ENCODE measurements around the gene LRIF1.
A peak's percentile ranks its signal among the peaks of the same experiment; 100 is the strongest.
"Not testable (repeated sequence)": the region's sequence is repeated elsewhere in the genome, so short reads cannot be mapped to it uniquely, and the experiment has no call there.

The LRIF1 gene

GRCh38 chr1:110963691-110964454, at the start of gene LRIF1:
LRIF1 (minus strand) TSS chr1:110963922; CDS start chr1:110963688, 234 bp downstream.
- Mint-ChIP-seq H3K9me3 (peaks cover 38% of the 10 kb centered on the region), H3K27ac (peak within 1 kb of the TSS; percentile 98), H3K4me3 (peak within 1 kb of the TSS; percentile 87), H3K36me3 (ENCODE audit: low read depth) (peaks cover 47% of the 10 kb centered on the region), H3K4me1 (ENCODE audit: low read depth) (peaks cover 47% of the 10 kb centered on the region), H3K27me3 (peaks cover 11% of the 10 kb centered on the region)

- Mint-ChIP-seq H3K36me3 (ENCODE audit: low read depth) (no peaks in the 10 kb centered on the region), H3K27ac (no peak overlapping the region), H3K27me3 (peaks cover 62% of the 10 kb centered on the region), H3K4me3 (no peak overlapping the region), H3K9me3 (peaks cover 23% of the 10 kb centered on the region), H3K4me1 (ENCODE audit: low read depth) (no peaks in the 10 kb centered on the region)
Measured at GRCh38 chr1:111008031-111008430, 44.3 kb upstream of the LRIF1 start.

GRCh38 chr1:111006556-111006955, 42.8 kb upstream of the LRIF1 start:
- Mint-ChIP-seq H3K36me3 (ENCODE audit: low read depth) (no peaks in the 10 kb centered on the region), H3K4me3 (no peak overlapping the region), H3K27ac (no peak overlapping the region), H3K9me3 (peaks cover 16% of the 10 kb centered on the region), H3K27me3 (peaks cover 61% of the 10 kb centered on the region), H3K4me1 (ENCODE audit: low read depth) (no peaks in the 10 kb centered on the region)

GRCh38 chr1:110999607-111000006, 35.9 kb upstream of the LRIF1 start:
- H3K4me1 Mint-ChIP-seq (ENCODE audit: low read depth); H3K4me3 Mint-ChIP-seq; H3K36me3 Mint-ChIP-seq (ENCODE audit: low read depth); H3K27ac Mint-ChIP-seq: not testable (repeated sequence)
- Mint-ChIP-seq H3K9me3 (peaks cover 13% of the 10 kb centered on the region), H3K27me3 (peaks cover 67% of the 10 kb centered on the region)

GRCh38 chr1:110992329-110992728, 28.6 kb upstream of the LRIF1 start:
- H3K36me3 Mint-ChIP-seq (ENCODE audit: low read depth); H3K9me3 Mint-ChIP-seq; H3K27ac Mint-ChIP-seq; H3K4me3 Mint-ChIP-seq; H3K4me1 Mint-ChIP-seq (ENCODE audit: low read depth): not testable (repeated sequence)
- peaks cover 23% of the 10 kb centered on the region for H3K27me3 Mint-ChIP-seq

GRCh38 chr1:110991295-110991694, 27.6 kb upstream of the LRIF1 start:
- not testable (repeated sequence) for H3K36me3 Mint-ChIP-seq (ENCODE audit: low read depth); H3K27ac Mint-ChIP-seq; H3K9me3 Mint-ChIP-seq; H3K4me3 Mint-ChIP-seq; H3K4me1 Mint-ChIP-seq (ENCODE audit: low read depth)
- H3K27me3 Mint-ChIP-seq, result peaks cover 14% of the 10 kb centered on the region

GRCh38 chr1:110990541-110990940, 26.8 kb upstream of the LRIF1 start:
- Mint-ChIP-seq H3K4me3 (no peak overlapping the region), H3K36me3 (ENCODE audit: low read depth) (no peaks in the 10 kb centered on the region), H3K27ac (no peak overlapping the region), H3K27me3 (peaks cover 7% of the 10 kb centered on the region), H3K9me3 (no peaks in the 10 kb centered on the region), H3K4me1 (ENCODE audit: low read depth) (no peaks in the 10 kb centered on the region)

- Mint-ChIP-seq H3K27me3 (peaks cover 4% of the 10 kb centered on the region), H3K9me3 (peaks cover 10% of the 10 kb centered on the region), H3K36me3 (ENCODE audit: low read depth) (no peaks in the 10 kb centered on the region), H3K4me3 (no peak overlapping the region), H3K27ac (no peak overlapping the region), H3K4me1 (ENCODE audit: low read depth) (peaks cover 9% of the 10 kb centered on the region)
Measured at GRCh38 chr1:110986407-110986891, 22.7 kb upstream of the LRIF1 start.

GRCh38 chr1:110982320-110982719, 18.6 kb upstream of the LRIF1 start:
- Mint-ChIP-seq H3K4me3 (no peak overlapping the region), H3K27me3 (peaks cover 21% of the 10 kb centered on the region), H3K4me1 (ENCODE audit: low read depth) (peaks cover 9% of the 10 kb centered on the region), H3K27ac (no peak overlapping the region), H3K36me3 (ENCODE audit: low read depth) (no peaks in the 10 kb centered on the region), H3K9me3 (peaks cover 10% of the 10 kb centered on the region)

- peaks cover 35% of the 10 kb centered on the region for H3K27me3 Mint-ChIP-seq
- no peak overlapping the region for H3K4me3 Mint-ChIP-seq
- no peaks in the 10 kb centered on the region for H3K36me3 Mint-ChIP-seq (ENCODE audit: low read depth)
- H3K27ac Mint-ChIP-seq, result no peak overlapping the region
- peaks cover 9% of the 10 kb centered on the region for H3K4me1 Mint-ChIP-seq (ENCODE audit: low read depth)
- peaks cover 21% of the 10 kb centered on the region for H3K9me3 Mint-ChIP-seq
Measured at GRCh38 chr1:110979154-110979553, 15.4 kb upstream of the LRIF1 start.

- no peak overlapping the region for H3K4me3 Mint-ChIP-seq
- H3K27me3 Mint-ChIP-seq, result peaks cover 60% of the 10 kb centered on the region
- peaks cover 24% of the 10 kb centered on the region for H3K9me3 Mint-ChIP-seq
- H3K4me1 Mint-ChIP-seq (ENCODE audit: low read depth), result no peaks in the 10 kb centered on the region
- no peak overlapping the region for H3K27ac Mint-ChIP-seq
- no peaks in the 10 kb centered on the region for H3K36me3 Mint-ChIP-seq (ENCODE audit: low read depth)
Measured at GRCh38 chr1:110976089-110976488, 12.4 kb upstream of the LRIF1 start.

- H3K27me3 Mint-ChIP-seq, result peaks cover 62% of the 10 kb centered on the region
- no peaks in the 10 kb centered on the region for H3K4me1 Mint-ChIP-seq (ENCODE audit: low read depth)
- H3K36me3 Mint-ChIP-seq (ENCODE audit: low read depth), result no peaks in the 10 kb centered on the region
- no peak overlapping the region for H3K27ac Mint-ChIP-seq
- no peak overlapping the region for H3K4me3 Mint-ChIP-seq
- peaks cover 25% of the 10 kb centered on the region for H3K9me3 Mint-ChIP-seq
Measured at GRCh38 chr1:110975265-110975664, 11.5 kb upstream of the LRIF1 start.

- peaks cover 38% of the 10 kb centered on the region for H3K9me3 Mint-ChIP-seq
- H3K4me1 Mint-ChIP-seq (ENCODE audit: low read depth), result peaks cover 27% of the 10 kb centered on the region
- H3K27ac Mint-ChIP-seq, result no peak overlapping the region
- peaks cover 22% of the 10 kb centered on the region for H3K36me3 Mint-ChIP-seq (ENCODE audit: low read depth)
- H3K4me3 Mint-ChIP-seq, result no peak overlapping the region
- peaks cover 45% of the 10 kb centered on the region for H3K27me3 Mint-ChIP-seq
Measured at GRCh38 chr1:110967256-110967655, 3.5 kb upstream of the LRIF1 start.

- Mint-ChIP-seq H3K27me3 (peaks cover 17% of the 10 kb centered on the region), H3K36me3 (ENCODE audit: low read depth) (peaks cover 42% of the 10 kb centered on the region), H3K27ac (peak overlapping the region; percentile 98), H3K4me1 (ENCODE audit: low read depth) (peaks cover 47% of the 10 kb centered on the region), H3K4me3 (peak overlapping the region; percentile 87), H3K9me3 (peaks cover 41% of the 10 kb centered on the region)
Measured at GRCh38 chr1:110964455-110964903, 757 bp upstream of the LRIF1 start.

GRCh38 chr1:110962892-110963690, 631 bp downstream of the LRIF1 start:
- Mint-ChIP-seq H3K4me3 (peak overlapping the region; percentile 87), H3K4me1 (ENCODE audit: low read depth) (peaks cover 47% of the 10 kb centered on the region), H3K27ac (peak overlapping the region; percentile 98), H3K36me3 (ENCODE audit: low read depth) (peaks cover 47% of the 10 kb centered on the region), H3K27me3 (peaks cover 4% of the 10 kb centered on the region), H3K9me3 (peaks cover 33% of the 10 kb centered on the region)

All from stimulated activated naive CD8-positive, alpha-beta T cell treated with anti-CD3 and anti-CD28 coated beads, Interleukin-15, Interleukin-2, amounts not matched to agents 100 ng/mL and 50 ng/mL, for 24 hours (primary cell).